K562 (cell line): ENCODE data around the gene ALKBH2.

ENCODE experiments used
- GABPB1 ChIP-seq: sonication (generic); formaldehyde crosslinking; IDR thresholded peaks from 2 replicates; pipeline ENCODE4 v1.8.0; 2022; ENCODE audit warnings: mild to moderate bottlenecking, missing genetic modification reagents
- KDM4B ChIP-seq, 2 experiments: fragments of 450-650 bp in 1 of 2; sonication (generic) in 1 of 2; IDR thresholded peaks; 2 replicates each; pipeline ENCODE4 v1.6.1; 2016 to 2017; ENCODE audit warnings: borderline replicate concordance in 2 of 2, antibody characterized with exemption in 1 of 2, low read depth in 1 of 2, mild to moderate bottlenecking in 1 of 2
- MYC ChIP-seq, 2 experiments: fragments of 250-450 bp in 1 of 2; sonication (Bioruptor Pico) in 1 of 2; IDR thresholded peaks; 2 replicates each; pipeline versions ENCODE4 v1.5.1 to v1.6.1; 2012 to 2021; ENCODE audit warnings: low read depth in 2 of 2, borderline replicate concordance in 1 of 2, improper control_type of control experiment in 1 of 2, low read length in 1 of 2, mild to moderate bottlenecking in 1 of 2, moderate library complexity in 1 of 2
- NCOA1 ChIP-seq: fragments of 450-650 bp; IDR thresholded peaks from 2 replicates; pipeline ENCODE4 v1.6.1; 2016; ENCODE audit warnings: low read depth
- RBM39 ChIP-seq: fragments of 200-400 bp; formaldehyde crosslinking; optimal IDR thresholded peaks from 2 replicates; pipeline ENCODE3; 2018; ENCODE audit warnings: low read depth, low read length
- SMARCE1 ChIP-seq: fragments of 450-650 bp; IDR thresholded peaks from 2 replicates; pipeline ENCODE4 v1.7.1; 2016; ENCODE audit warnings: mild to moderate bottlenecking
- TF ChIP-seq, protein P1 (sequence below): fragments of 450-650 bp; IDR thresholded peaks from 2 replicates; pipeline ENCODE4 v1.6.1; 2018; ENCODE audit not compliant: partially characterized antibody
- TF ChIP-seq, protein P2 (sequence below), 3 experiments: IDR thresholded peaks in 2 of 3; conservative IDR thresholded peaks in 1 of 3; 2 replicates each; pipeline ENCODE4 v1.5.1; 2011 to 2012; ENCODE audit warnings: low read length in 3 of 3, mild to moderate bottlenecking in 3 of 3, control low read depth in 2 of 3, improper control_type of control experiment in 1 of 3, inconsistent platforms in 1 of 3, low read depth in 1 of 3, mixed read lengths in 1 of 3, moderate library complexity in 1 of 3; ENCODE audit not compliant: insufficient read depth in 2 of 3

DNA sequence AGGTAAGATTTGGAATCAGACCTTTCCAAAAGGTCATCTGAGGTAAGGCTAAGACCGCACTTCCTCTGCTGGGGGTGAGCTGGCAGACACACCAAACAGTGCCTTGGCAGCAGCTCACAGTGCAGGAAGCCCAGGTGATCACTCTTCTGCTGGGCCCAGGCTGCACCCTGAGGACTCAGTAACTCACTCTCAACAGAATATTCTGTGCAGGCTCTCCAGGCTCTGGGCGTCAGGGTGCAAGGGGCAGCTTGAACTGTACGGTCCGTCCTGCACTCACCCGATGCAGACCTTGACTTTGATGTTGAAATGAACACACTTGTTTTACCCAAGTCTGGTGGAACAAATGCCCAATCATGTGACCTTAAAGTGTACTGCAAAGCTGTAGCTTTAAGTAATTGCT lies 6.0 kb downstream of the ALKBH2 start:
- TF ChIP-seq, protein P1, sequence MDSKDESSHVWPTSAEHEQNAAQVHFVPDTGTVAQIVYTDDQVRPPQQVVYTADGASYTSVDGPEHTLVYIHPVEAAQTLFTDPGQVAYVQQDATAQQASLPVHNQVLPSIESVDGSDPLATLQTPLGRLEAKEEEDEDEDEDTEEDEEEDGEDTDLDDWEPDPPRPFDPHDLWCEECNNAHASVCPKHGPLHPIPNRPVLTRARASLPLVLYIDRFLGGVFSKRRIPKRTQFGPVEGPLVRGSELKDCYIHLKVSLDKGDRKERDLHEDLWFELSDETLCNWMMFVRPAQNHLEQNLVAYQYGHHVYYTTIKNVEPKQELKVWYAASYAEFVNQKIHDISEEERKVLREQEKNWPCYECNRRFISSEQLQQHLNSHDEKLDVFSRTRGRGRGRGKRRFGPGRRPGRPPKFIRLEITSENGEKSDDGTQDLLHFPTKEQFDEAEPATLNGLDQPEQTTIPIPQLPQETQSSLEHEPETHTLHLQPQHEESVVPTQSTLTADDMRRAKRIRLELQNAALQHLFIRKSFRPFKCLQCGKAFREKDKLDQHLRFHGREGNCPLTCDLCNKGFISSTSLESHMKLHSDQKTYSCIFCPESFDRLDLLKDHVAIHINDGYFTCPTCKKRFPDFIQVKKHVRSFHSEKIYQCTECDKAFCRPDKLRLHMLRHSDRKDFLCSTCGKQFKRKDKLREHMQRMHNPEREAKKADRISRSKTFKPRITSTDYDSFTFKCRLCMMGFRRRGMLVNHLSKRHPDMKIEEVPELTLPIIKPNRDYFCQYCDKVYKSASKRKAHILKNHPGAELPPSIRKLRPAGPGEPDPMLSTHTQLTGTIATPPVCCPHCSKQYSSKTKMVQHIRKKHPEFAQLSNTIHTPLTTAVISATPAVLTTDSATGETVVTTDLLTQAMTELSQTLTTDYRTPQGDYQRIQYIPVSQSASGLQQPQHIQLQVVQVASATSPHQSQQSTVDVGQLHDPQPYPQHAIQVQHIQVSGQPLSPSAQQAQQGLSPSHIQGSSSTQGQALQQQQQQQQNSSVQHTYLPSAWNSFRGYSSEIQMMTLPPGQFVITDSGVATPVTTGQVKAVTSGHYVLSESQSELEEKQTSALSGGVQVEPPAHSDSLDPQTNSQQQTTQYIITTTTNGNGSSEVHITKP = no peak
- TF ChIP-seq GABPB1 = no peak
- no peak for TF ChIP-seq RBM39
- TF ChIP-seq, protein P2, sequence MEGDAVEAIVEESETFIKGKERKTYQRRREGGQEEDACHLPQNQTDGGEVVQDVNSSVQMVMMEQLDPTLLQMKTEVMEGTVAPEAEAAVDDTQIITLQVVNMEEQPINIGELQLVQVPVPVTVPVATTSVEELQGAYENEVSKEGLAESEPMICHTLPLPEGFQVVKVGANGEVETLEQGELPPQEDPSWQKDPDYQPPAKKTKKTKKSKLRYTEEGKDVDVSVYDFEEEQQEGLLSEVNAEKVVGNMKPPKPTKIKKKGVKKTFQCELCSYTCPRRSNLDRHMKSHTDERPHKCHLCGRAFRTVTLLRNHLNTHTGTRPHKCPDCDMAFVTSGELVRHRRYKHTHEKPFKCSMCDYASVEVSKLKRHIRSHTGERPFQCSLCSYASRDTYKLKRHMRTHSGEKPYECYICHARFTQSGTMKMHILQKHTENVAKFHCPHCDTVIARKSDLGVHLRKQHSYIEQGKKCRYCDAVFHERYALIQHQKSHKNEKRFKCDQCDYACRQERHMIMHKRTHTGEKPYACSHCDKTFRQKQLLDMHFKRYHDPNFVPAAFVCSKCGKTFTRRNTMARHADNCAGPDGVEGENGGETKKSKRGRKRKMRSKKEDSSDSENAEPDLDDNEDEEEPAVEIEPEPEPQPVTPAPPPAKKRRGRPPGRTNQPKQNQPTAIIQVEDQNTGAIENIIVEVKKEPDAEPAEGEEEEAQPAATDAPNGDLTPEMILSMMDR (IDR thresholded peaks at IDR 0.05 in 2 of 3, conservative IDR thresholded peaks at IDR 0.05 in 1 of 3; ENCODE audit: insufficient read depth in 2 of 3, low read depth in 1 of 3, low read length in 3 of 3) = no peak
- TF ChIP-seq SMARCE1 = no peak
- no peak for TF ChIP-seq NCOA1
- no peak for TF ChIP-seq KDM4B (IDR thresholded peaks at IDR 0.05; ENCODE audit: borderline replicate concordance in 2 of 2, low read depth in 1 of 2)
- no peak for TF ChIP-seq MYC (IDR thresholded peaks at IDR 0.05; ENCODE audit: low read depth, low read length)
- TF ChIP-seq MYC (CRISPR knock-in tag; IDR thresholded peaks at IDR 0.05; ENCODE audit: borderline replicate concordance, low read depth) = no peak
